ENCODE data around the gene VTI1A. TPM values are rescaled to one million over a fixed set of nuclear protein-coding genes. Genes with fewer than 3 reads are reported as not detected.
A peak's percentile ranks its signal among the peaks of the same experiment; 100 is the strongest.

Gene VTI1A
- polyA plus RNA-seq, 1 of the 3 experiments (the other 2 are of a cell fraction), result 8.3 TPM

DNA sequence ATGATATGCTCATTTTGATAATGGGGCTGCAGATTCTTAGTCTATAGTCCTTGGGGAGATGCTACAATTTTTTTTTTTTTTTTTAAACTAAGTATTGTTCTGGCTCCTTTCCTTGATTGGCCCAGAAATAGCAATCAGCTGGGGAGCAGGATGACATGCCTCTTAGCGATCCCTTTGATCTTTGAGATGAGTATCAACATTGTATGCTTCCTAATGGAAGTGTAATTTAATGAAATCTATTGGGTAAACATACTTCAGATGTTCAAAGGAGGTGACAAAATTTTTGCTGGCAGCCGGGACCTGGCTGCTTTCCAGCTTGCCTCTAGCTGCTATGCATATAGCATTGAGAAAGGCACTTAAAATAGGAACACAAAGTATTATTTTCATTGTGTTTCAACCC is 43.5 kb downstream of the VTI1A start:
- Histone ChIP-seq H3K9me3 (no peaks in the 10 kb centered on the region), H3F3A (replicated peaks; ENCODE audit: insufficient read depth) (peaks cover 12% of the 10 kb centered on the region), H3K27ac (ENCODE audit: low read depth in 2 of 2, low read length in 1 of 2) (peak overlapping the region in 1 of 2 experiments; percentile 42; a peak in 1 of 4 replicates), H4K20me1 (ENCODE audit: insufficient read depth) (no peaks in the 10 kb centered on the region), H3K4me3 (ENCODE audit: low read depth in 2 of 2, low read length in 1 of 2) (no peak overlapping the region), H3K9me2 (no peaks in the 10 kb centered on the region), H3K36me3 (replicated peaks in 1 of 2; ENCODE audit: control insufficient read depth in 1 of 2, insufficient read depth in 2 of 2, low read length in 1 of 2) (no peaks in the 10 kb centered on the region), H3K9ac (no peak overlapping the region), H3K4me2 (peak overlapping the region; percentile 49), H3K27me3 (ENCODE audit: insufficient read depth) (no peaks in the 10 kb centered on the region), H2AFZ (ENCODE audit: low read depth) (no peak overlapping the region), H3K79me2 (ENCODE audit: insufficient read depth) (no peaks in the 10 kb centered on the region; the same call in 1 of the 2 replicates), H3K4me1 (ENCODE audit: control insufficient read depth in 1 of 2, insufficient read depth in 2 of 2, low read depth in 1 of 2, low read length in 1 of 2) (peaks cover 12 to 15% of the 10 kb centered on the region in 2 experiments; a peak in 3 of 4 replicates)
- no peak for TF ChIP-seq NRF1 (IDR thresholded peaks at IDR 0.05; ENCODE audit: low read depth, low read length)
- TF ChIP-seq, protein P1, sequence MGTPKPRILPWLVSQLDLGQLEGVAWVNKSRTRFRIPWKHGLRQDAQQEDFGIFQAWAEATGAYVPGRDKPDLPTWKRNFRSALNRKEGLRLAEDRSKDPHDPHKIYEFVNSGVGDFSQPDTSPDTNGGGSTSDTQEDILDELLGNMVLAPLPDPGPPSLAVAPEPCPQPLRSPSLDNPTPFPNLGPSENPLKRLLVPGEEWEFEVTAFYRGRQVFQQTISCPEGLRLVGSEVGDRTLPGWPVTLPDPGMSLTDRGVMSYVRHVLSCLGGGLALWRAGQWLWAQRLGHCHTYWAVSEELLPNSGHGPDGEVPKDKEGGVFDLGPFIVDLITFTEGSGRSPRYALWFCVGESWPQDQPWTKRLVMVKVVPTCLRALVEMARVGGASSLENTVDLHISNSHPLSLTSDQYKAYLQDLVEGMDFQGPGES (IDR thresholded peaks at IDR 0.05; ENCODE audit: low read depth, low read length), result no peak
- no peak for TF ChIP-seq EZH2phosphoT487 (IDR thresholded peaks at IDR 0.05; ENCODE audit: borderline replicate concordance, low read depth)
- TF ChIP-seq EP300 (IDR thresholded peaks at IDR 0.05; ENCODE audit: borderline replicate concordance in 1 of 2, low read depth in 1 of 2, low read length in 1 of 2), result peak in 1 of 2 experiments; percentile 66; a peak in 2 of 4 replicates
- TF ChIP-seq FOXJ3 (CRISPR knock-in tag; IDR thresholded peaks at IDR 0.05), result 0 out of 2 replicates have a peak, but pooled peaks have one; percentile 37
- no peak for TF ChIP-seq FOXM1 (IDR thresholded peaks at IDR 0.05; ENCODE audit: low read depth)
- TF ChIP-seq RCOR1 (IDR thresholded peaks at IDR 0.05; ENCODE audit: low read length), result peak; percentile 64; the same call in 1 of the 2 replicates
- TF ChIP-seq, protein P2, sequence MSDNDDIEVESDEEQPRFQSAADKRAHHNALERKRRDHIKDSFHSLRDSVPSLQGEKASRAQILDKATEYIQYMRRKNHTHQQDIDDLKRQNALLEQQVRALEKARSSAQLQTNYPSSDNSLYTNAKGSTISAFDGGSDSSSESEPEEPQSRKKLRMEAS (IDR thresholded peaks at IDR 0.05; ENCODE audit: low read depth), result no peak
- TF ChIP-seq, protein P3, sequence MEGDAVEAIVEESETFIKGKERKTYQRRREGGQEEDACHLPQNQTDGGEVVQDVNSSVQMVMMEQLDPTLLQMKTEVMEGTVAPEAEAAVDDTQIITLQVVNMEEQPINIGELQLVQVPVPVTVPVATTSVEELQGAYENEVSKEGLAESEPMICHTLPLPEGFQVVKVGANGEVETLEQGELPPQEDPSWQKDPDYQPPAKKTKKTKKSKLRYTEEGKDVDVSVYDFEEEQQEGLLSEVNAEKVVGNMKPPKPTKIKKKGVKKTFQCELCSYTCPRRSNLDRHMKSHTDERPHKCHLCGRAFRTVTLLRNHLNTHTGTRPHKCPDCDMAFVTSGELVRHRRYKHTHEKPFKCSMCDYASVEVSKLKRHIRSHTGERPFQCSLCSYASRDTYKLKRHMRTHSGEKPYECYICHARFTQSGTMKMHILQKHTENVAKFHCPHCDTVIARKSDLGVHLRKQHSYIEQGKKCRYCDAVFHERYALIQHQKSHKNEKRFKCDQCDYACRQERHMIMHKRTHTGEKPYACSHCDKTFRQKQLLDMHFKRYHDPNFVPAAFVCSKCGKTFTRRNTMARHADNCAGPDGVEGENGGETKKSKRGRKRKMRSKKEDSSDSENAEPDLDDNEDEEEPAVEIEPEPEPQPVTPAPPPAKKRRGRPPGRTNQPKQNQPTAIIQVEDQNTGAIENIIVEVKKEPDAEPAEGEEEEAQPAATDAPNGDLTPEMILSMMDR (IDR thresholded peaks at IDR 0.05), result no peak
- TF ChIP-seq GATA2 (CRISPR knock-in tag; IDR thresholded peaks at IDR 0.05), result peak; percentile 81
- TF ChIP-seq ZBTB33 (IDR thresholded peaks at IDR 0.05; ENCODE audit: borderline replicate concordance, low read depth), result no peak
- no peak for TF ChIP-seq MEF2A (IDR thresholded peaks at IDR 0.05; ENCODE audit: borderline replicate concordance, low read depth)
- peak; percentile 52; the same call in 1 of the 2 replicates for TF ChIP-seq NFIC (IDR thresholded peaks at IDR 0.05; ENCODE audit: borderline replicate concordance)
- TF ChIP-seq, protein P4, sequence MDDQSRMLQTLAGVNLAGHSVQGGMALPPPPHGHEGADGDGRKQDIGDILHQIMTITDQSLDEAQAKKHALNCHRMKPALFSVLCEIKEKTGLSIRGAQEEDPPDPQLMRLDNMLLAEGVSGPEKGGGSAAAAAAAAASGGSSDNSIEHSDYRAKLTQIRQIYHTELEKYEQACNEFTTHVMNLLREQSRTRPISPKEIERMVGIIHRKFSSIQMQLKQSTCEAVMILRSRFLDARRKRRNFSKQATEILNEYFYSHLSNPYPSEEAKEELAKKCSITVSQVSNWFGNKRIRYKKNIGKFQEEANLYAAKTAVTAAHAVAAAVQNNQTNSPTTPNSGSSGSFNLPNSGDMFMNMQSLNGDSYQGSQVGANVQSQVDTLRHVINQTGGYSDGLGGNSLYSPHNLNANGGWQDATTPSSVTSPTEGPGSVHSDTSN (IDR thresholded peaks at IDR 0.05), result 0 out of 2 replicates have a peak, but pooled peaks have one; percentile 20
- TF ChIP-seq RAD21 (IDR thresholded peaks at IDR 0.05; ENCODE audit: low read length), result 0 out of 2 replicates have a peak, but pooled peaks have one; percentile 6
- TF ChIP-seq USF2 (IDR thresholded peaks at IDR 0.05; ENCODE audit: borderline replicate concordance, low read depth, low read length), result no peak
- TF ChIP-seq, protein P5, sequence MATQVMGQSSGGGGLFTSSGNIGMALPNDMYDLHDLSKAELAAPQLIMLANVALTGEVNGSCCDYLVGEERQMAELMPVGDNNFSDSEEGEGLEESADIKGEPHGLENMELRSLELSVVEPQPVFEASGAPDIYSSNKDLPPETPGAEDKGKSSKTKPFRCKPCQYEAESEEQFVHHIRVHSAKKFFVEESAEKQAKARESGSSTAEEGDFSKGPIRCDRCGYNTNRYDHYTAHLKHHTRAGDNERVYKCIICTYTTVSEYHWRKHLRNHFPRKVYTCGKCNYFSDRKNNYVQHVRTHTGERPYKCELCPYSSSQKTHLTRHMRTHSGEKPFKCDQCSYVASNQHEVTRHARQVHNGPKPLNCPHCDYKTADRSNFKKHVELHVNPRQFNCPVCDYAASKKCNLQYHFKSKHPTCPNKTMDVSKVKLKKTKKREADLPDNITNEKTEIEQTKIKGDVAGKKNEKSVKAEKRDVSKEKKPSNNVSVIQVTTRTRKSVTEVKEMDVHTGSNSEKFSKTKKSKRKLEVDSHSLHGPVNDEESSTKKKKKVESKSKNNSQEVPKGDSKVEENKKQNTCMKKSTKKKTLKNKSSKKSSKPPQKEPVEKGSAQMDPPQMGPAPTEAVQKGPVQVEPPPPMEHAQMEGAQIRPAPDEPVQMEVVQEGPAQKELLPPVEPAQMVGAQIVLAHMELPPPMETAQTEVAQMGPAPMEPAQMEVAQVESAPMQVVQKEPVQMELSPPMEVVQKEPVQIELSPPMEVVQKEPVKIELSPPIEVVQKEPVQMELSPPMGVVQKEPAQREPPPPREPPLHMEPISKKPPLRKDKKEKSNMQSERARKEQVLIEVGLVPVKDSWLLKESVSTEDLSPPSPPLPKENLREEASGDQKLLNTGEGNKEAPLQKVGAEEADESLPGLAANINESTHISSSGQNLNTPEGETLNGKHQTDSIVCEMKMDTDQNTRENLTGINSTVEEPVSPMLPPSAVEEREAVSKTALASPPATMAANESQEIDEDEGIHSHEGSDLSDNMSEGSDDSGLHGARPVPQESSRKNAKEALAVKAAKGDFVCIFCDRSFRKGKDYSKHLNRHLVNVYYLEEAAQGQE (IDR thresholded peaks at IDR 0.05; ENCODE audit: low read depth, low read length), result no peak
- TF ChIP-seq TCF12 (IDR thresholded peaks at IDR 0.05), result peak; percentile 39; the same call in 1 of the 2 replicates
- TF ChIP-seq TEAD4 (IDR thresholded peaks at IDR 0.05; ENCODE audit: borderline replicate concordance, insufficient read depth), result peak; percentile 62; the same call in 1 of the 2 replicates
- TF ChIP-seq FOSL2 (IDR thresholded peaks at IDR 0.05; ENCODE audit: borderline replicate concordance, low read depth), result no peak
- TF ChIP-seq YY1 (IDR thresholded peaks at IDR 0.05; ENCODE audit: low read depth), result no peak
- POLR2A ChIA-PET, result no interaction called here
- 16% methylated on average over 2 of the region's 2 CpGs for WGBS (ENCODE audit: low lambda C conversion rate)
- peak; percentile 67 for DNase-seq
- CTCF ChIA-PET, result interaction anchor here (0.6 to 3.0 kb wide), 2 partner anchors 19 to 643 kb away, joined by 3 to 14 read pairs; no protein-coding TSS in a partner anchor
